Mesenchymal stem cell (in vitro differentiated cells and primary cell): Measurements from ENCODE around the gene KCNQ2.

Experiments
- DNase-seq: peaks from one replicate; pipeline ENCODE4 v3.0.0-alpha.2; 2013
- H2AFZ ChIP-seq: one replicate; pipeline ENCODE4 v1.6.1; 2013; ENCODE audit warnings: low read depth, mild to moderate bottlenecking, control low read depth, inconsistent platforms, low read length, moderate library complexity
- H2AK5ac ChIP-seq: 2 replicates; pipeline ENCODE4 v1.6.1; 2013; ENCODE audit warnings: low read length, moderate library complexity, mild to moderate bottlenecking, inconsistent platforms; ENCODE audit not compliant: severe bottlenecking
- H2BK120ac ChIP-seq: one replicate; pipeline ENCODE4 v1.6.1; 2013; ENCODE audit warnings: low read depth, mild to moderate bottlenecking, inconsistent platforms, low read length, moderate library complexity
- H2BK12ac ChIP-seq, 2 experiments: one replicate each; pipeline ENCODE4 v1.6.1; 2013; ENCODE audit warnings: inconsistent platforms in 2 of 2, low read length in 2 of 2, mild to moderate bottlenecking in 2 of 2, moderate library complexity in 2 of 2, control low read depth in 1 of 2
- H2BK15ac ChIP-seq: one replicate; pipeline ENCODE4 v1.6.1; 2013; ENCODE audit warnings: mild to moderate bottlenecking, low read depth, inconsistent platforms; ENCODE audit not compliant: poor library complexity, severe bottlenecking
- H2BK5ac ChIP-seq: 2 replicates; pipeline ENCODE4 v1.6.1; 2013; ENCODE audit warnings: low read depth, mild to moderate bottlenecking, low read length, control low read depth, inconsistent platforms; ENCODE audit not compliant: poor library complexity, severe bottlenecking
- H3K14ac ChIP-seq, 2 experiments: one replicate each; pipeline ENCODE4 v1.6.1; 2013; ENCODE audit warnings: inconsistent platforms in 2 of 2, low read length in 2 of 2, control low read depth in 1 of 2, mild to moderate bottlenecking in 1 of 2, moderate library complexity in 1 of 2
- H3K18ac ChIP-seq, 2 experiments: one replicate each; pipeline ENCODE4 v1.6.1; 2013; ENCODE audit warnings: inconsistent platforms in 2 of 2, low read length in 2 of 2, control low read depth in 1 of 2, low read depth in 1 of 2, mild to moderate bottlenecking in 1 of 2
- H3K23ac ChIP-seq, 2 experiments: one replicate each; pipeline ENCODE4 v1.6.1; 2013; ENCODE audit warnings: inconsistent platforms in 2 of 2, low read length in 2 of 2, mild to moderate bottlenecking in 2 of 2, moderate library complexity in 2 of 2, control low read depth in 1 of 2
- H3K27ac ChIP-seq: 2 replicates; pipeline ENCODE4 v1.5.1; 2013; ENCODE audit warnings: mild to moderate bottlenecking, moderate library complexity, low read length, control low read depth, inconsistent platforms; ENCODE audit not compliant: poor library complexity, severe bottlenecking
- H3K27me3 ChIP-seq, 2 experiments: 2 replicates each; pipeline versions ENCODE4 v1.6.1 to v1.7.0; 2013; ENCODE audit warnings: low read length in 2 of 2, mild to moderate bottlenecking in 2 of 2, moderate library complexity in 2 of 2, control low read depth in 1 of 2, inconsistent platforms in 1 of 2; ENCODE audit not compliant: control insufficient read depth in 1 of 2, insufficient read depth in 1 of 2
- H3K36me3 ChIP-seq, 2 experiments: 2 replicates each; pipeline versions ENCODE4 v1.6.1 to v1.7.0; 2013; ENCODE audit warnings: low read length in 2 of 2, control low read depth in 1 of 2, inconsistent platforms in 1 of 2, low read depth in 1 of 2, mild to moderate bottlenecking in 1 of 2; ENCODE audit not compliant: insufficient read depth in 2 of 2, control insufficient read depth in 1 of 2
- H3K4ac ChIP-seq, 2 experiments: one replicate each; pipeline ENCODE4 v1.6.1; 2013; ENCODE audit warnings: inconsistent platforms in 2 of 2, low read length in 2 of 2, mild to moderate bottlenecking in 2 of 2, moderate library complexity in 2 of 2, control low read depth in 1 of 2, low read depth in 1 of 2
- H3K4me1 ChIP-seq: 2 replicates; pipeline ENCODE4 v1.6.1; 2013; ENCODE audit warnings: low read depth, low read length, control low read depth; ENCODE audit not compliant: control insufficient read depth, insufficient read depth
- H3K4me2 ChIP-seq: 2 replicates; pipeline ENCODE4 v1.6.1; 2013; ENCODE audit warnings: low read length, mild to moderate bottlenecking, inconsistent platforms; ENCODE audit not compliant: poor library complexity, severe bottlenecking
- H3K4me3 ChIP-seq, 2 experiments: 2 replicates each; pipeline versions ENCODE4 v1.5.1 to v1.7.0; 2013; ENCODE audit warnings: low read length in 2 of 2, mild to moderate bottlenecking in 2 of 2, control low read depth in 1 of 2, low read depth in 1 of 2; ENCODE audit not compliant: insufficient read depth in 1 of 2
- H3K79me1 ChIP-seq: replicated peaks from 2 replicates; pipeline ENCODE4 v1.6.1; 2013; ENCODE audit warnings: mild to moderate bottlenecking, control low read depth, low read length, inconsistent platforms; ENCODE audit not compliant: poor library complexity, severe bottlenecking
- H3K9ac ChIP-seq: 2 replicates; pipeline ENCODE4 v1.7.0; 2013; ENCODE audit warnings: mild to moderate bottlenecking, low read length, moderate library complexity
- H3K9me3 ChIP-seq: 2 replicates; pipeline ENCODE4 v1.7.0; 2013; ENCODE audit warnings: mild to moderate bottlenecking, low read length; ENCODE audit not compliant: control insufficient read depth
- H4K8ac ChIP-seq: one replicate; pipeline ENCODE4 v1.6.1; 2013; ENCODE audit warnings: inconsistent platforms, mild to moderate bottlenecking, low read length, moderate library complexity
- H4K91ac ChIP-seq: one replicate; pipeline ENCODE4 v1.6.1; 2013; ENCODE audit warnings: mild to moderate bottlenecking, low read length, inconsistent platforms
- WGBS: methylation state at CpG from one replicate; pipeline ENCODE4 v1.1.7; 2013; ENCODE audit warnings: mixed read lengths; 5-methylcytosine and 5-hydroxymethylcytosine counted together

The KCNQ2 gene

GRCh38 chr20:63376283-63377250 lies 95.9 kb downstream of the KCNQ2 start:
- H3K14ac ChIP-seq = no peak overlapping the region
- H2BK12ac ChIP-seq = no peak overlapping the region
- peaks cover 9% of the 10 kb centered on the region for H3K4me1 ChIP-seq
- no peak overlapping the region for H3K9ac ChIP-seq
- no peak overlapping the region for H3K27ac ChIP-seq
- no peak overlapping the region for H3K4me2 ChIP-seq
- H3K36me3 ChIP-seq = no peaks in the 10 kb centered on the region
- no peak overlapping the region for H4K8ac ChIP-seq
- no peaks in the 10 kb centered on the region for H3K9me3 ChIP-seq
- no peak overlapping the region for H3K18ac ChIP-seq
- no peak overlapping the region for H2AFZ ChIP-seq
- H3K4ac ChIP-seq = no peak overlapping the region
- peaks cover 53 to 63% of the 10 kb centered on the region in 2 experiments for H3K27me3 ChIP-seq
- 80% methylated on average over 31 of the region's 31 CpGs for WGBS
- H3K23ac ChIP-seq = no peak overlapping the region
- no peaks in the 10 kb centered on the region for H3K79me1 ChIP-seq
- H4K91ac ChIP-seq = no peak overlapping the region
- H2BK120ac ChIP-seq = no peak overlapping the region
- H2BK5ac ChIP-seq = no peak overlapping the region
- H3K4me3 ChIP-seq = no peak overlapping the region
- H2BK15ac ChIP-seq = no peak overlapping the region
- no peak overlapping the region for H2AK5ac ChIP-seq
- DNase-seq = no peak

GRCh38 chr20:63375438-63375837 lies 97.0 kb downstream of the KCNQ2 start:
- Histone ChIP-seq H3K9me3 (no peaks in the 10 kb centered on the region), H3K27ac (no peak overlapping the region), H2BK5ac (no peak overlapping the region), H3K23ac (no peak overlapping the region), H3K4me1 (peaks cover 9% of the 10 kb centered on the region), H4K91ac (no peak overlapping the region), H2AK5ac (no peak overlapping the region), H4K8ac (no peak overlapping the region), H2BK120ac (no peak overlapping the region), H2BK12ac (no peak overlapping the region), H3K4ac (no peak overlapping the region), H3K36me3 (no peaks in the 10 kb centered on the region), H3K18ac (no peak overlapping the region), H3K14ac (no peak overlapping the region), H3K27me3 (peaks cover 53 to 66% of the 10 kb centered on the region in 2 experiments), H3K4me2 (no peak overlapping the region), H3K79me1 (no peaks in the 10 kb centered on the region), H2AFZ (no peak overlapping the region), H3K4me3 (no peak overlapping the region), H2BK15ac (no peak overlapping the region), H3K9ac (no peak overlapping the region)
- DNase-seq = no peak
- WGBS = 79% methylated on average over 3 of the region's 3 CpGs

- no peak overlapping the region for H2AK5ac ChIP-seq
- H3K4me1 ChIP-seq = peaks cover 11% of the 10 kb centered on the region
- H2BK120ac ChIP-seq = no peak overlapping the region
- DNase-seq = no peak
- no peak overlapping the region for H2BK15ac ChIP-seq
- H3K18ac ChIP-seq = no peak overlapping the region
- no peak overlapping the region for H4K8ac ChIP-seq
- no peak overlapping the region for H3K27ac ChIP-seq
- no peak overlapping the region for H3K14ac ChIP-seq
- H3K4ac ChIP-seq = no peak overlapping the region
- H3K36me3 ChIP-seq = no peaks in the 10 kb centered on the region
- H3K4me3 ChIP-seq = no peak overlapping the region
- no peak overlapping the region for H3K23ac ChIP-seq
- no peak overlapping the region for H2BK12ac ChIP-seq
- no peak overlapping the region for H3K4me2 ChIP-seq
- H3K9ac ChIP-seq = no peak overlapping the region
- WGBS = 78% methylated on average over 11 of the region's 12 CpGs
- peaks cover 53 to 69% of the 10 kb centered on the region in 2 experiments for H3K27me3 ChIP-seq
- H3K79me1 ChIP-seq = no peaks in the 10 kb centered on the region
- no peak overlapping the region for H2BK5ac ChIP-seq
- H4K91ac ChIP-seq = no peak overlapping the region
- no peak overlapping the region for H2AFZ ChIP-seq
- no peaks in the 10 kb centered on the region for H3K9me3 ChIP-seq
Measured at GRCh38 chr20:63374504-63374903, 98.0 kb downstream of the KCNQ2 start.

- no peak overlapping the region for H2BK5ac ChIP-seq
- H3K14ac ChIP-seq = no peak overlapping the region
- no peak overlapping the region for H3K23ac ChIP-seq
- H3K9me3 ChIP-seq = no peaks in the 10 kb centered on the region
- no peaks in the 10 kb centered on the region for H3K36me3 ChIP-seq
- no peak overlapping the region for H4K91ac ChIP-seq
- H3K27ac ChIP-seq = no peak overlapping the region
- peaks cover 52 to 74% of the 10 kb centered on the region in 2 experiments for H3K27me3 ChIP-seq
- peaks cover 11% of the 10 kb centered on the region for H3K4me1 ChIP-seq
- H2AK5ac ChIP-seq = no peak overlapping the region
- H3K4ac ChIP-seq = no peak overlapping the region
- H3K4me2 ChIP-seq = no peak overlapping the region
- H4K8ac ChIP-seq = no peak overlapping the region
- H3K9ac ChIP-seq = no peak overlapping the region
- H2BK12ac ChIP-seq = no peak overlapping the region
- no peak overlapping the region for H2BK15ac ChIP-seq
- no peak overlapping the region for H3K4me3 ChIP-seq
- H2AFZ ChIP-seq = no peak overlapping the region
- WGBS = 81% methylated on average over 19 of the region's 19 CpGs
- DNase-seq = no peak
- no peak overlapping the region for H2BK120ac ChIP-seq
- H3K79me1 ChIP-seq = no peaks in the 10 kb centered on the region
- H3K18ac ChIP-seq = no peak overlapping the region
Measured at GRCh38 chr20:63373996-63374395, 98.5 kb downstream of the KCNQ2 start.
